OCI-LY3 (cell line): ENCODE data around the gene PSMA6.
"Not testable (repeated sequence)": the region's sequence is repeated elsewhere in the genome, so short reads cannot be mapped to it uniquely, and the experiment has no call there.

Source experiments
- CTCF ChIP-seq: fragments of 200-600, 300-600 bp; sonication (generic); IDR thresholded peaks from 2 replicates; pipeline ENCODE4 v1.5.1; 2014; ENCODE audit warnings: antibody characterized with exemption, low read length, low read depth
- EZH2phosphoT487 ChIP-seq: fragments of 200-600 bp; shearing (Covaris generic); IDR thresholded peaks from 2 replicates; pipeline ENCODE4 v1.6.1; 2018; ENCODE audit warnings: antibody characterized with exemption, mixed run types, low read depth

DNA sequence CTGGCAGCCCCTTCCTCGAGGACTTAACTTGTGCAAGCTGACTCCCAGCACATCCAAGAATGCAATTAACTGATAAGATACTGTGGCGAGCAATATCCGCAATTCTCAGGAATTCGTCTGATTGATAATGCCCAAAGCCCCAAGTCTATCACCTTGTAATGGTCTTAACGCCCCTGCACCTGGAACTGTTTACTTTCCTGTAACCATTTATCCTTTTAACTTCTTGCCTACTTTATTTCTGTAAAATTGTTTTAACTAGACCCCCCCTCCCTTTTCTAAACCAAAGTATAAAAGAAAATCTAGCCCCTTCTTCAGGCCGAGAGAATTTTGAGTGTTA, 55.8 kb downstream of the PSMA6 start:
- TF ChIP-seq EZH2phosphoT487, CTCF: not testable (repeated sequence)
